Panc1 (cell line): ENCODE data around the gene LGALS3.

Source experiments
- CTCF ChIP-seq: fragments of 450-650 bp; IDR thresholded peaks from 2 replicates; pipeline ENCODE4 v1.5.1; 2017; ENCODE audit warnings: mild to moderate bottlenecking
- POLR2AphosphoS5 ChIP-seq: IDR thresholded peaks from 2 replicates; pipeline ENCODE4 v1.6.1; 2012; ENCODE audit warnings: mild to moderate bottlenecking, low read depth, low read length, moderate library complexity
- REST ChIP-seq, 2 experiments: IDR thresholded peaks; 2 replicates each; pipeline ENCODE4 v1.6.1; 2011 to 2012; ENCODE audit warnings: low read depth in 2 of 2, control low read depth in 1 of 2, low read length in 1 of 2, mild to moderate bottlenecking in 1 of 2, moderate library complexity in 1 of 2; ENCODE audit not compliant: insufficient read depth in 1 of 2
- SIN3A ChIP-seq: IDR thresholded peaks from 2 replicates; pipeline ENCODE4 v1.6.1; 2012; ENCODE audit warnings: low read depth, mild to moderate bottlenecking, low read length, moderate library complexity, borderline replicate concordance; ENCODE audit not compliant: insufficient read depth

DNA sequence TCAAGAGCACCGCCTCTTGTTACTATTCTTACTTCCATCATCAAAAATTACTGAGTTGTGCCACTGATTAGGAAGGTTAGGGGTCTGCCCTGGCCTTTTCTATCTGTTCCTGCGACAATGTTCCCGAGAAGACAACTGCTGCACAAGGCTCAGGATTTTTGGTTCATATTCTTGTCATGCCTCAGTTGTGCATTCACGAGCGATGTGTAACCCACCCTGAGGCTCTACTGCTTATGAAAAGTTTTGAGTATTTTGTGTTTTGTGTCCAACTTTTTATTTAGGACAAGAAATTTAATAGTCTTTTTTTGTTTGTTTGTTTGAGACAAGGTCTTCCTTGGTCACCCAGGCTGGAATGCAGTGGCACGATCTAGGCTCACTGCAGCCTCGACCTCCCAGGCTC lies 23.1 kb upstream of the LGALS3 start:
- TF ChIP-seq CTCF (no peak), POLR2AphosphoS5 (no peak), SIN3A (no peak), REST (IDR thresholded peaks at IDR 0.05; ENCODE audit: insufficient read depth in 1 of 2, low read depth in 2 of 2, low read length in 1 of 2) (no peak)
